HEK293 (cell line): Measurements from ENCODE around the gene PDZD2.

Source experiments
- CTCF ChIA-PET: fragments of 350-600 bp; formaldehyde crosslinking; extraction: SDS; loops from one replicate; lab custom pipeline; 2021; ENCODE audit warnings: antibody characterized with exemption; lab: Yijun Ruan, JAX
- POLR2A ChIA-PET: fragments of 300-600 bp; formaldehyde crosslinking; extraction: SDS; loops from one replicate; lab custom pipeline; 2020; ENCODE audit warnings: antibody characterized with exemption, inconsistent platforms; lab: Yijun Ruan, JAX
- H3K27ac ChIP-seq: fragments of 200-500 bp; sonication (Bioruptor generic); 2 replicates; pipeline ENCODE4 v1.5.1; 2014; ENCODE audit warnings: low read depth, low read length, control low read depth, inconsistent platforms; ENCODE audit errors: extremely low read depth
- H3K36me3 ChIP-seq, 2 experiments: fragments of 200-500 bp in 1 of 2; sonication (Bioruptor generic) in 1 of 2; 1 replicate in 1 of 2; 2 replicates in 1 of 2; pipeline ENCODE4 v1.5.1; 2014 to 2017; ENCODE audit warnings: inconsistent platforms in 2 of 2, low read length in 2 of 2; ENCODE audit not compliant: control insufficient read depth in 2 of 2, insufficient read depth in 1 of 2
- H3K4me1 ChIP-seq: fragments of 200-500 bp; sonication (Bioruptor generic); 2 replicates; pipeline ENCODE4 v1.5.1; 2014; ENCODE audit warnings: mild to moderate bottlenecking, low read length, inconsistent platforms; ENCODE audit not compliant: control insufficient read depth, insufficient read depth
- H3K4me3 ChIP-seq: 2 replicates; pipeline ENCODE4 v1.5.1; 2011; ENCODE audit warnings: low read depth, mild to moderate bottlenecking, control low read depth, low read length, moderate library complexity
- H3K9me3 ChIP-seq: fragments of 200-500 bp; sonication (Bioruptor generic); 2 replicates; pipeline ENCODE4 v1.5.1; 2014; ENCODE audit warnings: low read depth, low read length, inconsistent platforms; ENCODE audit not compliant: control insufficient read depth, insufficient read depth
- IKZF3 ChIP-seq: fragments of 450-650 bp; IDR thresholded peaks from 2 replicates; pipeline ENCODE4 v1.5.0; 2018; ENCODE audit warnings: missing biosample characterization, mild to moderate bottlenecking, missing genetic modification characterization, moderate library complexity
- OVOL3 ChIP-seq: fragments of 450-650 bp; formaldehyde crosslinking; IDR thresholded peaks from 2 replicates; pipeline ENCODE4 v1.5.1; 2016; ENCODE audit warnings: missing biosample characterization, missing genetic modification characterization
- ZFP41 ChIP-seq: fragments of 450-650 bp; formaldehyde crosslinking; IDR thresholded peaks from 2 replicates; pipeline ENCODE4 v1.5.1; 2016; ENCODE audit warnings: missing biosample characterization, missing genetic modification characterization, borderline replicate concordance
- ZNF132 ChIP-seq: fragments of 450-650 bp; formaldehyde crosslinking; IDR thresholded peaks from 2 replicates; pipeline ENCODE4 v1.5.1; 2017; ENCODE audit warnings: missing biosample characterization, missing genetic modification characterization, borderline replicate concordance
- ZNF169 ChIP-seq: fragments of 450-650 bp; formaldehyde crosslinking; IDR thresholded peaks from 2 replicates; pipeline ENCODE4 v1.5.1; 2016; ENCODE audit warnings: missing biosample characterization, missing genetic modification characterization
- ZNF223 ChIP-seq: fragments of 450-650 bp; formaldehyde crosslinking; IDR thresholded peaks from 2 replicates; pipeline ENCODE4 v1.5.1; 2016; ENCODE audit warnings: missing biosample characterization, missing genetic modification characterization
- ZNF404 ChIP-seq: fragments of 450-650 bp; formaldehyde crosslinking; IDR thresholded peaks from 2 replicates; pipeline ENCODE4 v1.5.1; 2017; ENCODE audit warnings: missing biosample characterization, missing genetic modification characterization
- ZNF510 ChIP-seq: fragments of 450-650 bp; formaldehyde crosslinking; IDR thresholded peaks from 2 replicates; pipeline ENCODE4 v1.5.1; 2018; ENCODE audit warnings: mild to moderate bottlenecking, missing genetic modification characterization, missing biosample characterization; ENCODE audit not compliant: insufficient replicate concordance
- ZNF548 ChIP-seq: fragments of 450-650 bp; formaldehyde crosslinking; IDR thresholded peaks from 2 replicates; pipeline ENCODE4 v1.5.1; 2016; ENCODE audit warnings: missing biosample characterization, missing genetic modification characterization
- ZNF621 ChIP-seq: fragments of 450-650 bp; formaldehyde crosslinking; IDR thresholded peaks from 2 replicates; pipeline ENCODE4 v1.5.1; 2017; ENCODE audit warnings: missing biosample characterization, missing genetic modification characterization
- ZNF629 ChIP-seq: fragments of 450-650 bp; formaldehyde crosslinking; IDR thresholded peaks from 2 replicates; pipeline ENCODE4 v1.5.1; 2017; ENCODE audit warnings: missing biosample characterization, missing genetic modification characterization
- ZNF670 ChIP-seq: fragments of 450-650 bp; formaldehyde crosslinking; IDR thresholded peaks from 2 replicates; pipeline ENCODE4 v1.5.1; 2016; ENCODE audit warnings: missing biosample characterization, missing genetic modification characterization, low read depth
- ZNF777 ChIP-seq: fragments of 450-650 bp; formaldehyde crosslinking; IDR thresholded peaks from 2 replicates; pipeline ENCODE4 v1.5.1; 2017; ENCODE audit warnings: missing biosample characterization, missing genetic modification characterization, borderline replicate concordance
- ZNF830 ChIP-seq: fragments of 450-650 bp; IDR thresholded peaks from 2 replicates; pipeline ENCODE4 v1.5.0; 2018; ENCODE audit warnings: missing biosample characterization, missing genetic modification characterization, low read depth, mild to moderate bottlenecking, moderate library complexity
- TF ChIP-seq, protein P1 (sequence below): fragments of 450-650 bp; formaldehyde crosslinking; IDR thresholded peaks from 2 replicates; pipeline ENCODE4 v1.5.1; 2016; ENCODE audit warnings: missing biosample characterization, missing genetic modification characterization, low read depth
- TF ChIP-seq, protein P2 (sequence below): fragments of 450-650 bp; formaldehyde crosslinking; IDR thresholded peaks from 2 replicates; pipeline ENCODE4 v1.5.1; 2016; ENCODE audit warnings: missing biosample characterization, missing genetic modification characterization, borderline replicate concordance

Gene PDZD2

DNA sequence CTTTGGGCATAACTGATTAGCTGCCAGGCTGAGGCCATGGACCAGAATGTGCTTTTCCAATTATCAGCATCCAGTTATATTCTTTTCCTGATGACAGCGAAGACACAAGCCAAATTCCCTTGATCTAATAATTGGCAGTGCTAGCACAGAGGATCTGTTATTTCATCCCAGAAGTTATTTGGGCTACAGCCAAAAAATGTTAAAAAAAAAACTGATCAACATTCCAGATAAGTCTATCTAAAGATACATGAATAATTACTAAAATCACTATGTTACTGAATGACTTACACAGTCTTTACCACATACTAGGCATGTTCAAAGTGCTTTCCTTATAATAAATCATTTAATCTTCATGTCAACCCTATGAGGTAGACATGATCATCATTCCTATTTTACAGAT lies 13.5 kb upstream of the PDZD2 start:
- H3K4me1 ChIP-seq = 0 out of 2 replicates have a peak, but pooled peaks cover 5% of the 10 kb centered on the region
- TF ChIP-seq ZNF830 (tag by site-specific recombination) = no peak
- TF ChIP-seq ZNF629 (tag by site-specific recombination) = no peak
- no peak for TF ChIP-seq ZNF670 (tag by site-specific recombination)
- no peak for TF ChIP-seq ZNF510 (tag by site-specific recombination)
- no peak for TF ChIP-seq ZFP41 (tag by site-specific recombination)
- TF ChIP-seq, protein P1, sequence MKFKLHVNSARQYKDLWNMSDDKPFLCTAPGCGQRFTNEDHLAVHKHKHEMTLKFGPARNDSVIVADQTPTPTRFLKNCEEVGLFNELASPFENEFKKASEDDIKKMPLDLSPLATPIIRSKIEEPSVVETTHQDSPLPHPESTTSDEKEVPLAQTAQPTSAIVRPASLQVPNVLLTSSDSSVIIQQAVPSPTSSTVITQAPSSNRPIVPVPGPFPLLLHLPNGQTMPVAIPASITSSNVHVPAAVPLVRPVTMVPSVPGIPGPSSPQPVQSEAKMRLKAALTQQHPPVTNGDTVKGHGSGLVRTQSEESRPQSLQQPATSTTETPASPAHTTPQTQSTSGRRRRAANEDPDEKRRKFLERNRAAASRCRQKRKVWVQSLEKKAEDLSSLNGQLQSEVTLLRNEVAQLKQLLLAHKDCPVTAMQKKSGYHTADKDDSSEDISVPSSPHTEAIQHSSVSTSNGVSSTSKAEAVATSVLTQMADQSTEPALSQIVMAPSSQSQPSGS (tag by site-specific recombination) = no peak
- TF ChIP-seq ZNF548 = no peak
- ChIA-PET CTCF (interaction anchor here (1.9 kb wide), 1 partner anchor 13 kb away, joined by 7 read pairs; the partner anchor contains the start of gene PDZD2), POLR2A (interaction anchor here (0.7 kb wide), 1 partner anchor 612 kb away, joined by 3 read pairs; no protein-coding TSS in a partner anchor)
- H3K27ac ChIP-seq = no peak overlapping the region
- no peaks in the 10 kb centered on the region for H3K9me3 ChIP-seq
- no peak overlapping the region for H3K4me3 ChIP-seq
- no peaks in the 10 kb centered on the region for H3K36me3 ChIP-seq

- CTCF ChIA-PET = interaction anchor here (1.9 kb wide), 1 partner anchor 13 kb away, joined by 7 read pairs; the partner anchor contains the start of gene PDZD2
- POLR2A ChIA-PET = no interaction called here
- no peaks in the 10 kb centered on the region for H3K36me3 ChIP-seq
- H3K27ac ChIP-seq = no peak overlapping the region
- TF ChIP-seq ZNF621 (tag by site-specific recombination) = no peak
- TF ChIP-seq ZNF777 (tag by site-specific recombination) = no peak
- H3K9me3 ChIP-seq = no peaks in the 10 kb centered on the region
- no peak overlapping the region for H3K4me3 ChIP-seq
- 0 out of 2 replicates have a peak, but pooled peaks cover 5% of the 10 kb centered on the region for H3K4me1 ChIP-seq
Observed at GRCh38 chr5:31626156-31626555, 12.8 kb upstream of the PDZD2 start.

DNA sequence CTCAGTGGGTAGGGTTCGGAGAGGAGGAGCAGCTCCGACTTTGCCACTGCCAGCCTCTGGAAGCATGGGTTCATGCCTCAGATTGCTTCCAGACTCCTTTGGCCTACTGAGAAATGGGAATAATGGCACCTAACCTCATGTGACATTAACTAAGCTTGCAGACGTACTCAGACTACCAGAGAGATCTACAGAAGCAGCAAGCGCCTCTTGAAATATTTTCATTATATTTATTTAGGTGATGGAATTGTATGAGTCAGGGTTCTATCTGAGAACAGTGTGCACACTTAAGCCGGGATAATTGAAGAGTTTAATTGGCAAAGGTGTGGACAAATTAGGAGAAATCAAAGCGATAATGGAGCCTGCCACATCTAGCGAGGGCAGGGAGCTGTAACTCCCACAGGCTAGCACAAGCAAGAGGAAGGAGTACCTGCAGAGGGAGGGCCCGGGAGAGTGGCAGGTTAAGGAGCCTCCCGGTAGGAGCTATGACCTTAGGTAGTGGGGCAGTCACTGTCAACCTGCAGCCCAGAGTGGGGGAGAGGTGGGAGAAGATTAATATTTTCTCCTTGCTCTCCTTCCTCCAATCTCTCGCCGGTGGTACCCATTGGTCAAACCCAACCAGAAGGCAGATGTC lies 12.2 kb upstream of the PDZD2 start:
- H3K4me3 ChIP-seq = no peak overlapping the region
- no peak overlapping the region for H3K27ac ChIP-seq
- no peaks in the 10 kb centered on the region for H3K36me3 ChIP-seq
- 0 out of 2 replicates have a peak, but pooled peaks cover 5% of the 10 kb centered on the region for H3K4me1 ChIP-seq
- TF ChIP-seq ZNF223 (tag by site-specific recombination) = no peak
- TF ChIP-seq IKZF3 (tag by site-specific recombination) = no peak
- TF ChIP-seq OVOL3 (tag by site-specific recombination) = no peak
- no peak for TF ChIP-seq ZNF404
- no peak for TF ChIP-seq ZNF132 (tag by site-specific recombination)
- TF ChIP-seq, protein P2, sequence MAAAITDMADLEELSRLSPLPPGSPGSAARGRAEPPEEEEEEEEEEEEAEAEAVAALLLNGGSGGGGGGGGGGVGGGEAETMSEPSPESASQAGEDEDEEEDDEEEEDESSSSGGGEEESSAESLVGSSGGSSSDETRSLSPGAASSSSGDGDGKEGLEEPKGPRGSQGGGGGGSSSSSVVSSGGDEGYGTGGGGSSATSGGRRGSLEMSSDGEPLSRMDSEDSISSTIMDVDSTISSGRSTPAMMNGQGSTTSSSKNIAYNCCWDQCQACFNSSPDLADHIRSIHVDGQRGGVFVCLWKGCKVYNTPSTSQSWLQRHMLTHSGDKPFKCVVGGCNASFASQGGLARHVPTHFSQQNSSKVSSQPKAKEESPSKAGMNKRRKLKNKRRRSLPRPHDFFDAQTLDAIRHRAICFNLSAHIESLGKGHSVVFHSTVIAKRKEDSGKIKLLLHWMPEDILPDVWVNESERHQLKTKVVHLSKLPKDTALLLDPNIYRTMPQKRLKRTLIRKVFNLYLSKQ (tag by site-specific recombination) = no peak
- TF ChIP-seq ZNF169 (tag by site-specific recombination) = no peak
- POLR2A ChIA-PET = no interaction called here
- H3K9me3 ChIP-seq = no peaks in the 10 kb centered on the region
- CTCF ChIA-PET = interaction anchor here (0.6 to 1.9 kb wide), 3 partner anchors 12 to 446 kb away, joined by 3 to 7 read pairs (median 3); partner anchors contain the start of gene PDZD2
